K562 (cell line): ENCODE results near the gene WFIKKN2. TPM values are rescaled to one million over a fixed set of nuclear protein-coding genes. Genes with fewer than 3 reads are reported as not detected.
A peak's percentile ranks its signal among the peaks of the same experiment; 100 is the strongest.

ENCODE experiments used
- CBX3 ChIP-seq, 2 experiments: IDR thresholded peaks; 1 replicate in 1 of 2; 2 replicates in 1 of 2; pipeline ENCODE4 v1.6.1; 2012; ENCODE audit warnings: inconsistent platforms in 2 of 2, low read length in 2 of 2, borderline replicate concordance in 1 of 2, control low read depth in 1 of 2
- CXXC5 ChIP-seq: fragments of 250-450 bp; sonication (Bioruptor Pico); IDR thresholded peaks from 2 replicates; pipeline ENCODE4 v1.8.0; 2022; ENCODE audit warnings: inconsistent platforms, mild to moderate bottlenecking, moderate library complexity
- ELF4 ChIP-seq: fragments of 450-650 bp; formaldehyde crosslinking; IDR thresholded peaks from 2 replicates; pipeline ENCODE4 v1.4.0; 2022; ENCODE audit warnings: missing genetic modification characterization
- GTF2E2 ChIP-seq: fragments of 200-800 bp; sonication (Bioruptor generic); IDR thresholded peaks from 2 replicates; pipeline ENCODE4 v1.6.1; 2016; ENCODE audit warnings: missing genetic modification characterization, missing compliant biosample characterization
- HDAC6 ChIP-seq: IDR thresholded peaks from 2 replicates; pipeline ENCODE4 v1.6.1; 2012; ENCODE audit warnings: low read depth, mild to moderate bottlenecking, control low read depth, inconsistent platforms, low read length, moderate library complexity
- HMGN3 ChIP-seq: IDR thresholded peaks from 2 replicates; pipeline ENCODE4 v1.6.1; 2011; ENCODE audit warnings: borderline replicate concordance, low read depth, mild to moderate bottlenecking, mixed read lengths, low read length; ENCODE audit not compliant: insufficient read length; ENCODE audit errors: extremely low read depth
- KDM2B ChIP-seq: fragments of 250-450 bp; sonication (Bioruptor Pico); IDR thresholded peaks from 2 replicates; pipeline ENCODE4 v1.8.0; 2021; ENCODE audit warnings: mild to moderate bottlenecking, moderate library complexity
- KLF6 ChIP-seq: fragments of 250-450 bp; sonication (Bioruptor Pico); IDR thresholded peaks from 2 replicates; pipeline ENCODE4 v1.4.0; 2020; ENCODE audit warnings: mild to moderate bottlenecking, moderate library complexity, borderline replicate concordance
- MNT ChIP-seq, 2 experiments: fragments of 450-650 bp; conservative IDR thresholded peaks; 2 replicates each; pipeline ENCODE4 v1.6.1; 2017; ENCODE audit warnings: mild to moderate bottlenecking in 2 of 2, moderate library complexity in 2 of 2
- NCOR1 ChIP-seq: fragments of 450-650 bp; IDR thresholded peaks from 2 replicates; pipeline ENCODE4 v1.6.1; 2016; ENCODE audit warnings: mild to moderate bottlenecking, moderate library complexity
- PCBP2 ChIP-seq: fragments of 200-400 bp; formaldehyde crosslinking; IDR thresholded peaks from 2 replicates; pipeline ENCODE4 v1.6.1; 2018; ENCODE audit warnings: low read length, low read depth, mild to moderate bottlenecking, moderate library complexity; ENCODE audit not compliant: poor library complexity, severe bottlenecking
- PHB ChIP-seq: fragments of 250-450 bp; sonication (Bioruptor Pico); IDR thresholded peaks from 2 replicates; pipeline ENCODE4 v1.5.0; 2021
- PHF8 ChIP-seq: fragments of 200-600 bp; sonication (generic); IDR thresholded peaks from 2 replicates; pipeline ENCODE4 v1.6.1; 2012; ENCODE audit warnings: mixed run types, mild to moderate bottlenecking, inconsistent platforms, low read length, moderate library complexity, borderline replicate concordance
- POLR2AphosphoS2 ChIP-seq: IDR thresholded peaks from 2 replicates; pipeline ENCODE4 v1.6.1; 2012; ENCODE audit warnings: low read length, improper control_type of control experiment
- POLR2AphosphoS5 ChIP-seq: IDR thresholded peaks from 2 replicates; pipeline ENCODE4 v1.6.1; 2011; ENCODE audit warnings: mild to moderate bottlenecking, low read depth, low read length, moderate library complexity; ENCODE audit not compliant: control insufficient read depth, insufficient read depth
- POLR2G ChIP-seq: fragments of 200-400 bp; formaldehyde crosslinking; IDR thresholded peaks from 2 replicates; pipeline ENCODE4 v1.6.1; 2017; ENCODE audit warnings: low read depth, mild to moderate bottlenecking, antibody characterized with exemption, low read length, moderate library complexity
- RBM22 ChIP-seq: fragments of 200-400 bp; formaldehyde crosslinking; IDR thresholded peaks from 2 replicates; pipeline ENCODE4 v1.6.1; 2018; ENCODE audit warnings: low read length, low read depth; ENCODE audit not compliant: poor library complexity, severe bottlenecking
- SIN3B ChIP-seq: fragments of 450-650 bp; IDR thresholded peaks from 2 replicates; pipeline ENCODE4 v1.6.1; 2017; ENCODE audit warnings: low read depth, mild to moderate bottlenecking, moderate library complexity
- SMAD1 ChIP-seq: fragments of 150-350 bp; IDR thresholded peaks from 2 replicates; pipeline ENCODE4 v1.6.1; 2014; ENCODE audit warnings: low read length, low read depth; ENCODE audit not compliant: partially characterized antibody
- SP1 ChIP-seq: sonication (generic); formaldehyde crosslinking; IDR thresholded peaks from 2 replicates; pipeline ENCODE4 v1.8.1; 2022; ENCODE audit warnings: mild to moderate bottlenecking, missing genetic modification reagents
- SRSF3 ChIP-seq: fragments of 200-400 bp; formaldehyde crosslinking; IDR thresholded peaks from 2 replicates; pipeline ENCODE4 v1.6.1; 2016; ENCODE audit warnings: mild to moderate bottlenecking, low read length, moderate library complexity; ENCODE audit not compliant: insufficient read depth
- STAG1 ChIP-seq: sonication (generic); formaldehyde crosslinking; IDR thresholded peaks from 2 replicates; pipeline ENCODE4 v1.5.0; 2020; ENCODE audit warnings: missing genetic modification reagents, borderline replicate concordance
- ZBTB17 ChIP-seq: fragments of 450-650 bp; formaldehyde crosslinking; IDR thresholded peaks from 2 replicates; pipeline ENCODE4 v1.4.0; 2020; ENCODE audit warnings: mild to moderate bottlenecking
- ZNF140 ChIP-seq: fragments of 250-450 bp; sonication (Bioruptor Pico); IDR thresholded peaks from 2 replicates; pipeline ENCODE4 v1.8.0; 2021; ENCODE audit warnings: moderate library complexity, mild to moderate bottlenecking, inconsistent platforms
- ZNF143 ChIP-seq: sonication (generic); formaldehyde crosslinking; IDR thresholded peaks from 2 replicates; pipeline ENCODE4 v1.9.0; 2022; ENCODE audit warnings: mild to moderate bottlenecking, missing genetic modification reagents
- ZNF212 ChIP-seq: fragments of 450-650 bp; formaldehyde crosslinking; IDR thresholded peaks from 2 replicates; pipeline ENCODE4 v1.4.0; 2020; ENCODE audit warnings: mild to moderate bottlenecking
- ZNF263 ChIP-seq: sonication (generic); formaldehyde crosslinking; IDR thresholded peaks from 2 replicates; pipeline ENCODE4 v1.8.0; 2022; ENCODE audit warnings: mild to moderate bottlenecking, missing genetic modification reagents, borderline replicate concordance
- ZNF316 ChIP-seq: fragments of 450-650 bp; IDR thresholded peaks from 2 replicates; pipeline ENCODE4 v1.6.1; 2016
- ZSCAN32 ChIP-seq: fragments of 450-650 bp; formaldehyde crosslinking; IDR thresholded peaks from 2 replicates; pipeline ENCODE4 v1.4.0; 2020; ENCODE audit warnings: mild to moderate bottlenecking, moderate library complexity
- polyA plus RNA-seq, 8 experiments: library from polyadenylated mRNA; depleted of rRNA in 4 of 8; stranded (reverse) in 5 of 8; unstranded in 3 of 8; fragments of >200 nt; fragmentation: Nextera tagmentation in 2 of 8; fragmentation: Illumina TruSeq in 1 of 8; extraction: Ambion mirVana in 2 of 8; extraction: Trizol in 1 of 8; gene quantifications; 2 replicates each; pipeline versions ENCODE4 v1.2.1 to v1.2.3, GENCODE V29; 2011 to 2014; ENCODE audit warnings: inconsistent platforms in 1 of 8, missing spikeins in 1 of 8
- total RNA-seq, 7 experiments: library from RNA; depleted of rRNA in 6 of 7; stranded (reverse); fragments of >200 nt in 6 of 7; fragmentation: Illumina TruSeq in 2 of 7; extraction: Trizol in 2 of 7; gene quantifications; 2 replicates each; pipeline versions ENCODE4 v1.2.1 to v1.2.3, GENCODE V29; 2011 to 2021; ENCODE audit warnings: low replicate concordance in 1 of 7

The WFIKKN2 gene
- total and polyA plus RNA-seq, 9 of the 15 experiments (the other 6 are each of a cell fraction or from before 2014, with no cell fraction given): 0.07 TPM; not detected in 8

- TF ChIP-seq KLF6 (peak; percentile 62; the same call in 1 of the 2 replicates), POLR2AphosphoS2 (peak; percentile 85; the same call in 1 of the 2 replicates), ZNF316 (no peak), HMGN3 (peak; percentile 80), GTF2E2 (tag) (peak; percentile 99), ZBTB17 (CRISPR knock-in tag) (0 out of 2 replicates have a peak, but pooled peaks have one; percentile 22), POLR2G (peak; percentile 98), PCBP2 (peak; percentile 35), SIN3B (0 out of 2 replicates have a peak, but pooled peaks have one; percentile 37), ELF4 (CRISPR knock-in tag) (peak; percentile 49; the same call in 1 of the 2 replicates), POLR2AphosphoS5 (peak; percentile 96), ZSCAN32 (CRISPR knock-in tag) (peak; percentile 46; the same call in 1 of the 2 replicates), KDM2B (no peak; the same call in 1 of the 2 replicates), RBM22 (peak; percentile 97), ZNF263 (CRISPR knock-in tag) (peak; percentile 70), SRSF3 (peak; percentile 71; the same call in 1 of the 2 replicates), SP1 (peak; percentile 83), NCOR1 (peak; percentile 42; the same call in 1 of the 2 replicates), PHB (CRISPR knock-in tag) (peak; percentile 95; the same call in 1 of the 2 replicates), ZNF212 (CRISPR knock-in tag) (0 out of 2 replicates have a peak, but pooled peaks have one; percentile 15), CXXC5 (CRISPR knock-in tag) (peak; percentile 87), SMAD1 (peak; percentile 87), STAG1 (0 out of 2 replicates have a peak, but pooled peaks have one; percentile 26), MNT (conservative IDR thresholded peaks at IDR 0.05) (peak in 1 of 2 experiments; percentile 62; a peak in 2 of 4 replicates), ZNF140 (no peak), CBX3 (IDR thresholded peaks at IDR 0.05; ENCODE audit: borderline replicate concordance in 1 of 2, low read length in 2 of 2) (no peak), PHF8 (peak; percentile 54; the same call in 1 of the 2 replicates), ZNF143 (CRISPR knock-in tag) (no peak), HDAC6 (0 out of 2 replicates have a peak, but pooled peaks have one; percentile 67)
These were observed 31.0 kb downstream of the WFIKKN2 start, which contains the start of gene TOB1 (continued) for GRCh38 chr17:50866261-50866949.
